ENCODE measurements around the gene ASB13. TPM values are rescaled to one million over a fixed set of nuclear protein-coding genes. Genes with fewer than 3 reads are reported as not detected.

Gene ASB13
- polyA plus RNA-seq, 1 donor from 2014 or later: 5.6 TPM

DNA sequence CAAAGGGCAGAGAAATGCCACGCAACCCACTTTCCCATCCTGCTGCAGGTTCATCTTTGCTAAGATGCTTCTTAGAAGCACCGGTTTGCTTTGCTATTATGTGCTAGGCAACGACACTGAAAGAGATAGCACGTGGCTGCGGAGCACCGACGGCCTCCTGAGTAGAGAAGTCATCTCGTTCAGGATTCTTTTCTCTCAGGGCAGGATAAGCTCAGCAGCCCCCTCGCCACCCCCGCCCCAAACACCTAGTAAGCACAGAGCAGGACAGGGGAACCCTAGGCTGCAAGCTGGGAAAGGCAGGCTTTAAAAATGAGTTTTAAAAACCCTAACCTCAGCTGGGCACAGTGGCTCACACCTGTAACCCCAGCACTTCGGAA, 15.0 kb downstream of the ASB13 start:
- Histone ChIP-seq H3K9ac (ENCODE audit: low read length) (no peak overlapping the region), H2AFZ (ENCODE audit: low read depth, low read length) (no peak overlapping the region), H3K36me3 (ENCODE audit: insufficient read depth, low read length) (no peaks in the 10 kb centered on the region), H4K20me1 (ENCODE audit: insufficient read depth) (no peaks in the 10 kb centered on the region), H3K4me2 (ENCODE audit: low read length) (no peak overlapping the region), H3K27me3 (ENCODE audit: insufficient read depth, low read depth, low read length) (no peaks in the 10 kb centered on the region), H3K9me3 (ENCODE audit: low read length) (no peaks in the 10 kb centered on the region), H3K79me2 (replicated peaks; ENCODE audit: insufficient read depth, low read length) (no peaks in the 10 kb centered on the region), H3K4me3 (ENCODE audit: low read length) (no peak overlapping the region), H3K27ac (ENCODE audit: low read length) (no peak overlapping the region), H3K9me2 (ENCODE audit: insufficient read depth, low read length) (no peaks in the 10 kb centered on the region), H3F3A (ENCODE audit: insufficient read depth, low read length, poor library complexity, severe bottlenecking) (no peaks in the 10 kb centered on the region)
- TF ChIP-seq TAF1 (IDR thresholded peaks at IDR 0.05; ENCODE audit: low read depth) (no peak), EZH2 (IDR thresholded peaks at IDR 0.05; ENCODE audit: borderline replicate concordance, insufficient read depth, low read length, poor library complexity, severe bottlenecking) (no peak), SMC3 (conservative IDR thresholded peaks at IDR 0.05; ENCODE audit: poor library complexity) (no peak), POLR2AphosphoS5 (IDR thresholded peaks at IDR 0.05) (no peak), EP300 (conservative IDR thresholded peaks at IDR 0.05; ENCODE audit: poor library complexity, severe bottlenecking) (no peak)
- TF ChIP-seq, protein P1, sequence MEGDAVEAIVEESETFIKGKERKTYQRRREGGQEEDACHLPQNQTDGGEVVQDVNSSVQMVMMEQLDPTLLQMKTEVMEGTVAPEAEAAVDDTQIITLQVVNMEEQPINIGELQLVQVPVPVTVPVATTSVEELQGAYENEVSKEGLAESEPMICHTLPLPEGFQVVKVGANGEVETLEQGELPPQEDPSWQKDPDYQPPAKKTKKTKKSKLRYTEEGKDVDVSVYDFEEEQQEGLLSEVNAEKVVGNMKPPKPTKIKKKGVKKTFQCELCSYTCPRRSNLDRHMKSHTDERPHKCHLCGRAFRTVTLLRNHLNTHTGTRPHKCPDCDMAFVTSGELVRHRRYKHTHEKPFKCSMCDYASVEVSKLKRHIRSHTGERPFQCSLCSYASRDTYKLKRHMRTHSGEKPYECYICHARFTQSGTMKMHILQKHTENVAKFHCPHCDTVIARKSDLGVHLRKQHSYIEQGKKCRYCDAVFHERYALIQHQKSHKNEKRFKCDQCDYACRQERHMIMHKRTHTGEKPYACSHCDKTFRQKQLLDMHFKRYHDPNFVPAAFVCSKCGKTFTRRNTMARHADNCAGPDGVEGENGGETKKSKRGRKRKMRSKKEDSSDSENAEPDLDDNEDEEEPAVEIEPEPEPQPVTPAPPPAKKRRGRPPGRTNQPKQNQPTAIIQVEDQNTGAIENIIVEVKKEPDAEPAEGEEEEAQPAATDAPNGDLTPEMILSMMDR (IDR thresholded peaks at IDR 0.05; ENCODE audit: poor library complexity, severe bottlenecking): no peak

DNA sequence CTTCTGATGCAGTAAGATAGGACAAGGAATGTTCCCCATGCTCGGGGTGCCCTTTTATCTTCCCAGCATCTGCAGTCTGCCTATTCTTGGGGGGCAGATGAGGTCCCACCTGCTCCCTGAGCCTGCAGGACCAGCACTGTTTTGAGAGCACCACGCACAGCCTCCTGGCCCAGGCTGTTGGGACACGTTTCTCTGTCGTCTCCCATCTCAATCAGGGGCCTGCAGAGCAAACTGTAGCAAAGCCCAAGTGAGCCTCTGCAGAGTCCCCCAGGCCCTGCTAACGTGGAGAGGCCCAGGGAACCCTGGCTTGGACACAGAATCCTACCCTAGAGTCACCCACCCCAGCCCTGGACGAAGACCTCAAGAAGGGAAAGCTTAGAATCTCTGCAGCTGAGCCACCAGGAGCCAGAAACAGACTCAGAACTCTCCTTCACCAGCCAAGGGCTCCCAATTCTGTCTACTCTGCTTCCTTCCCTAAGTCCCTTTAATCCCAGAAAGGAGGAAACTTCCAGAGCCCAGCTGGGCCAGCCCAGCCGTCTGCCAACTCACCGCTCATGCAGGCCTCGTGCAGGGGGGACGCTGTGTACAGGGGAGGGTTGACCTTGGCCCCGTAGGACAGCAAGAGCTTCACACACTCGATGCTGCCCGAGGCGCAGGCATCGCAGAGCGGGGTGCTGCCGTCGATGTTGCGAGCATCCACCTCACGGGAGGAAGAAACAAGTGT, 15.6 kb downstream of the ASB13 start:
- Histone ChIP-seq H3K27me3 (ENCODE audit: insufficient read depth, low read depth, low read length) (no peaks in the 10 kb centered on the region), H3K4me2 (ENCODE audit: low read length) (no peak overlapping the region), H3K27ac (ENCODE audit: low read length) (no peak overlapping the region), H4K20me1 (ENCODE audit: insufficient read depth) (no peaks in the 10 kb centered on the region), H2AFZ (ENCODE audit: low read depth, low read length) (no peak overlapping the region), H3K9ac (ENCODE audit: low read length) (no peak overlapping the region), H3K9me3 (ENCODE audit: low read length) (no peaks in the 10 kb centered on the region), H3K36me3 (ENCODE audit: insufficient read depth, low read length) (no peaks in the 10 kb centered on the region), H3K79me2 (replicated peaks; ENCODE audit: insufficient read depth, low read length) (no peaks in the 10 kb centered on the region), H3K9me2 (ENCODE audit: insufficient read depth, low read length) (no peaks in the 10 kb centered on the region), H3F3A (ENCODE audit: insufficient read depth, low read length, poor library complexity, severe bottlenecking) (no peaks in the 10 kb centered on the region), H3K4me3 (ENCODE audit: low read length) (no peak overlapping the region)
- TF ChIP-seq EP300 (conservative IDR thresholded peaks at IDR 0.05; ENCODE audit: poor library complexity, severe bottlenecking) (no peak), EZH2 (IDR thresholded peaks at IDR 0.05; ENCODE audit: borderline replicate concordance, insufficient read depth, low read length, poor library complexity, severe bottlenecking) (no peak), SMC3 (conservative IDR thresholded peaks at IDR 0.05; ENCODE audit: poor library complexity) (no peak), RAD21 (conservative IDR thresholded peaks at IDR 0.05) (no peak), POLR2AphosphoS5 (IDR thresholded peaks at IDR 0.05) (no peak), TAF1 (IDR thresholded peaks at IDR 0.05; ENCODE audit: low read depth) (no peak), MXI1 (conservative IDR thresholded peaks at IDR 0.05; ENCODE audit: poor library complexity, severe bottlenecking) (no peak)
- TF ChIP-seq, protein P2, sequence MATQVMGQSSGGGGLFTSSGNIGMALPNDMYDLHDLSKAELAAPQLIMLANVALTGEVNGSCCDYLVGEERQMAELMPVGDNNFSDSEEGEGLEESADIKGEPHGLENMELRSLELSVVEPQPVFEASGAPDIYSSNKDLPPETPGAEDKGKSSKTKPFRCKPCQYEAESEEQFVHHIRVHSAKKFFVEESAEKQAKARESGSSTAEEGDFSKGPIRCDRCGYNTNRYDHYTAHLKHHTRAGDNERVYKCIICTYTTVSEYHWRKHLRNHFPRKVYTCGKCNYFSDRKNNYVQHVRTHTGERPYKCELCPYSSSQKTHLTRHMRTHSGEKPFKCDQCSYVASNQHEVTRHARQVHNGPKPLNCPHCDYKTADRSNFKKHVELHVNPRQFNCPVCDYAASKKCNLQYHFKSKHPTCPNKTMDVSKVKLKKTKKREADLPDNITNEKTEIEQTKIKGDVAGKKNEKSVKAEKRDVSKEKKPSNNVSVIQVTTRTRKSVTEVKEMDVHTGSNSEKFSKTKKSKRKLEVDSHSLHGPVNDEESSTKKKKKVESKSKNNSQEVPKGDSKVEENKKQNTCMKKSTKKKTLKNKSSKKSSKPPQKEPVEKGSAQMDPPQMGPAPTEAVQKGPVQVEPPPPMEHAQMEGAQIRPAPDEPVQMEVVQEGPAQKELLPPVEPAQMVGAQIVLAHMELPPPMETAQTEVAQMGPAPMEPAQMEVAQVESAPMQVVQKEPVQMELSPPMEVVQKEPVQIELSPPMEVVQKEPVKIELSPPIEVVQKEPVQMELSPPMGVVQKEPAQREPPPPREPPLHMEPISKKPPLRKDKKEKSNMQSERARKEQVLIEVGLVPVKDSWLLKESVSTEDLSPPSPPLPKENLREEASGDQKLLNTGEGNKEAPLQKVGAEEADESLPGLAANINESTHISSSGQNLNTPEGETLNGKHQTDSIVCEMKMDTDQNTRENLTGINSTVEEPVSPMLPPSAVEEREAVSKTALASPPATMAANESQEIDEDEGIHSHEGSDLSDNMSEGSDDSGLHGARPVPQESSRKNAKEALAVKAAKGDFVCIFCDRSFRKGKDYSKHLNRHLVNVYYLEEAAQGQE (IDR thresholded peaks at IDR 0.05; ENCODE audit: borderline replicate concordance): no peak
- TF ChIP-seq, protein P1 (IDR thresholded peaks at IDR 0.05; ENCODE audit: poor library complexity, severe bottlenecking): no peak
